ENCODE data around the gene MUC2.

The MUC2 gene

DNA sequence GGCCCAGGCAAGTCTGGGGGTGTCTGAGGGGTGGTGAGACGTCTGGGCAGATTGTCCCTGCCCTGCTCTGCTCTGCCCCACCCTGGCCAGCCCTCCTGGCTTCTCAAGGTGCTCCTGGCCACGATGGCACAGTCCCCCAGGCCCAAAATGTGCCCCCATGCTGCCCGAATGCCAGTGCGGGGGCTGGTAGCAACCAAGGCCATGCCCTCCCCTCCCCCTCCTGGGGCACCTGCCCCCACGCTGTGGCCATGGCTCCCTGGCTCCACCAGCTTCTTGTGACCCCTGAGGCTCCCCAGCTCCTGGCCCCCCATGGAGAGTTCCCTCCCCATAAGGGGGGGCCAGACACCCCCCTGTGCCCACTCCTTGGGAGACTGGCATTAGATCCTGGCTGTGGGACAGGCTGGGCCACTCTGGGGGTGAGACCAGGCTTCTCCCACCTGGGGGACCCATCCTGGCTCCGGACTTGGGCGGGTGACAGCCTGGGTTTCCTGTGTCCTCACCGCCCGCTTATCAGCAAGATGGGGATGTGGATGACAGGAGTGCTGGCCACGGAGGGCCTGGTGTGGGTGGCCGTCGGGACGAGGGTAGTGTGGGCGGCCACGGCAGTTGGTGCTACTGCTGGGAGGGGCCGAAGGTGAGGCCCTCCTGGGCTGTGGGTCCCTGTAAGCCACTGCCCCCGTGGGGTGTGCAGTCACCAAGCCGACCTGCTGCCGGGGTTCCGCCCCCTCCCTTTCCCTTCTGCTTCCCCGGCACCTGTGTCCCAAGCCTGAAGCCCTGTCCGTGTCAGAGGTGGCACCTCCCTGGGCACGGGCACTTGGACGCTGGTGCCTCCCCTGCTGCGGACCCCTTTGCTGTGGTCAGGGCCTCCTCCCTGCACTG is 22.3 kb upstream of the MUC2 start:
- DNase-seq = no peak

DNA sequence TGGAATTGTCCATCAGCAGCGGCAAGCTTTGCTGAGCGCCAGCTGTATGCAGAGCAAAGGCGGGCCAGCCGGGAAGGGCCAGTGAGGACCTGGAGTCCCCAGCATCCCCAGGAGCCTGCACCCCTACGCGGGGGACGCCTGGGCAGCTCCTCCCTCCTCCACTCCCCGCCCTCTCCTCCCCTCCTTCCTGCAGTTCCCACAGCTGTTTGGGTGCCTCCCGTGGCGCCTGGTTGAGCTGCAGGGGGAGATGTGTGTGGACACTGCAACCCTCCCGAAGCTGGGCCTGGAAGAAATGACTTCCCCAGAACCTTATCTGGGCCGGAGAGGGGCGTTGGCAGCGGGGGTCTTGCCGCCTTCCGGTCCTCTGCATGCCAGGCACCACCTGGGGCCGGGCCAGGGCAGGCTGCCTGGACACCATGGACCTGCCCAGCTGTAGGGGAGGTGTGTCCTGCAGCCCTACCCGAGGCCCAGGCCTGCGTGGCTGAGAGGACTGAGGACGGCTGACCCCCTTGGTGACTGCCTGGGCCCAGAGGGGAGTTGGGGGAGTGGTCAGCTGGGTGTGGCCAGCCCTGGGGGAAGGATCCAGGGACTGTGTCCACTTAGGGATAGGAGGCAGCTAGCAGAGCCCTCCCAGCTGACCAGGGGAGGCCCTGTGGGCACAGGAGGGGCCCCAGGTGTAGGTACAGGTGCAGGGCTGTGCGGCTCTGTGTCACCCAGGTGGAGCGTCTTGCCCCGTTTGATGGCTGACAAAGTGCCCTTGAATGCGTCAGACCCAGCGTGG is 21.4 kb upstream of the MUC2 start:
- DNase-seq = no peak

DNA sequence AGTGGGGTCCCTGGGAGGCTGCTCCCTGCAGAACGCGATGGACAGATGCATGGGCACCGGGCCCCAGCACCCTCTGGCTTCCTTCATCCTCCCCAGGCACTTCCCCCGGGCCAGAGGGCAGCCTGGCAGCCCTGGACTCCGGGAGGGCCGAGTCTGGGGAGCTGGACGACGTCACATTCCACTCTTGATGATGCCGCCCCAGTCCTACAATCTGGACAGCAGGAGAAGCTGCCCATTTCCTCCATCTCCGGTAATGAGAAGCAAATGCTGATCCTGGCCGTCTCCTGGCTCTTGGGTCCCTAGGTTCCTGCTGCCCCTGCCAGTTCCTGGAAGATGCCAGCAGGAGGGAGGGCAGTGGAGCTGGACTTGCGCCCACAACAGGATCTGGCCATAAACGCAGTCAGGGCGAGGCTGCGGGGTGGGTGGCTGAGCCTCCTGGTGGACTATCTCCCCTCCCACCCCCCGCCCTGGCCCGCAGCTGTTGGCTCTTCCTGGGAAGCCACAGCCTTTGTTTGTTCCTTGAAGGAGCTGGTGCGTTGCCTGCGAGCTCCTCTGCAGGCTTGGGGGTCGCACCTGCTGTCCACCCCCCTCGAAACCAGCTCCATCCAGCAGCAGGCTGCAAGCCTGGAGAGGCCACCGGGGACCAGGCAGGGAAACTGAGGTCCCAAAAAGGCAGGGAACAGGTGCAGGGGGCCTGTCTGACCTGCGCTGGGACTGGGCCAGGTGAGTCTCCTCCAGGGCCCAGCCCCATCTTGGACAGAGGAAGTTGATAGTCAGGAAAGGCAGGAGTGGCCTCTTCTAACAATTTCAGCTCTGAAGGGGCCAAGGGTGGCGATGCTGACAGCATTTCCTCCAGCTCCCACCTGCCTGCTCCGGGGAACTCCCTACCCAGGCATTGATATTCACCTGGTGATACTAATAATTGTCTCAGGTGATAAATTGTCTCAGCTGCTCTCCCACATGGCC is 20.2 kb upstream of the MUC2 start:
- no peak for DNase-seq

DNA sequence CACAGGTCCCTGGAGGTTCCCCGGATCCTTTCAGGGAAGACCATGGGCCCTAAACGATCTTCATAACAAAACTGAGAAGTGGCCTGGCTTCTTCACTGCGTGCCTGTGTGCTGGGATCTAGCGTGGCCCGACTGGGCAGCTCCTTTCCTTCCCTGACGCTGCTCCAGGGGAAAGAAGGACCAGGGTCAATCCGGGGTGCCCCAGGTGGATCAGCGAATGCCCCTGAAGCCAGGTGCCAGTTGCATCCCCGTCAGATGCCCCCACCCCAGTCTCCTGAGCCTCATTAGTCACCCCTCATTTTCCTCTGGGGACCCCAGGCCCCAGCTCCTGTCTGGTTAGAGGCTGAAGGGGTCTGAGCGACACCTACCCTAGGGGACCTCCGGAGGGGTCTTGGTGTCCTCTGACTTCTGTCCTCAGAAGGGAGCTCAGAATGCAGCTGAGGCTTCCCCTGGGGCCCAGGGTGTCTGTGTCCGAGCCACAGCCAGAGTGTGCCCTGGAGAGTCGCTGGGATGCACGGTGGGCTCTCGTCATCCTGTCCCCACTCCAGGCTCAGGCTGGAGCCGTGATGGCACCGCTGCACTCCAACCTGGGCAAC is 19.5 kb upstream of the MUC2 start:
- no peak for DNase-seq

GRCh38 chr11:1055990-1056771 is 18.5 kb upstream of the MUC2 start:
- no peak for DNase-seq

- DNase-seq = no peak
These were observed 16.9 kb upstream of the MUC2 start for GRCh38 chr11:1057806-1058205.

DNA sequence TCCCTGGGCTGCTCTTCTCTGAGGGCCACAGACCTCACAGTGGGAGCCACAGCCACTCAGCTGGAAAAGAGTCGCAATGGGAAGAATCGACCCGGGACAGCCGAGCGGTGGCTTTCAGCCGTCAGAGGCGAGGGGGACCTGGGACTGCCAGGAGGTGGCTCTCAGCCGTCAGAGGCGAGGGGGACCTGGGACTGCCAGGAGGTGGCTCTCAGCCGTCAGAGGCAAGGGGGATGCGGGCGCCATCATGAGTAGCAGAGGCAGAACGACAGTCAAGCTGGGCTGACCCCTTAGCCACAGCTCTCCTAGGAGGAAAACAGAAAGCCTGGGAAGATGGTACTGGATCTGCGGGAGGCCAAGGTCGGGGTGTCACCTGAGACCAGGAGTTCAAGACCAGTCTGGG is 14.9 kb upstream of the MUC2 start:
- no peak for DNase-seq

DNA sequence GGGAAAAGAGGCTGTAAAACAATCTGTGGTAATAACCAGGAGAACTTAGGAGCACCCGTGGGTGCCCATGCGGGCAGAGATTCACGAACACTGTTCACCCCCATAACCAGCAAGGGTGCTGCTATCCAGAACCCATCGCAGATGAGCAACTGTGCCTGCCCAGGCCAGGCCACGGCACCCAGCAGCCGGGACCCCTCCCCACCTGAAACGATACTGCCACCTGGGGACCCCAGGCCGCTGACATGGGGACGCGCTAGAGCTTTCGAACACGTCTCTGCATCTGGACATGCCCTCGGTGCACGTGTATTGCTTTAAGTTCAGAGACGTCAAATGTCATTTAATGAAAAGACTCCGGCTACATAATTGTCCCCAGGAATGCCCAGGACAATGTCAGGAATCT is 14.3 kb upstream of the MUC2 start:
- DNase-seq = no peak

DNA sequence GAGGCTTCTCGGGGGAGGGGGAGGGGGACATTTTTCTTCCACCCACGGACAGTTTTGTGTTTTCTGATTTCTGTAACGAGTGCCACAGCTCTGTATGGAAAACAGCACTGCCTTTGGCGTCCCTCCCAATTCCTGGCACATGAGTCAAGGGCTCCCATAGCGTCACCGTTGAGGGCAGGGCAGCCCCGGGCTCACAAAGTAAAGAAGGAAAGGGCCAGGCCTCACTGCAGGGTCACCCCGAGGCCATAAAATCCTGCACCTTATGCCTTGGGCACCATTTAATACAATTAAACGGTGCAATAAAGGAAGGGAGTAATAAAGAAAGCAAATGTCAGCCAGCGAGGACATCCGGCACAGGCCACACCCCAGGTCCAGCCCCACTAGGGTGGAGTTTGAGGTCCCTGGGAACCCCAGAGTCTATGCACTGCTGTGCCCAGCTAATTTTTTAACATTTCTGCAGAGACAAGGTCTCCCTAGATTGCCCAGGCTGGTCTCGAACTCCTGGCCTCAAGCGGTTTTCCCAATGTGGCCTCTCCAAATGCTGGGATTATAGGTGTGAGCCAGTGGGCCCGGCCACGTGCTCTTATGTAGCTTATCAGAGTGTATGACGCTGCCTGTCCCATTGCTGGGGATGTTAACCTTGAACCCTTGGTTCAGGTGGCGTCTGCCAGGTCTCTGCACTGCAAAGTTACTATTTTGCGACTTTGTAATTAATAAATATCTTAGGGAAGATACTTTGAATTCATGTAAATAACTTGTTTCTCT is 13.6 kb upstream of the MUC2 start:
- DNase-seq = no peak

GRCh38 chr11:1062075-1062820 is 12.4 kb upstream of the MUC2 start:
- DNase-seq = no peak

DNA sequence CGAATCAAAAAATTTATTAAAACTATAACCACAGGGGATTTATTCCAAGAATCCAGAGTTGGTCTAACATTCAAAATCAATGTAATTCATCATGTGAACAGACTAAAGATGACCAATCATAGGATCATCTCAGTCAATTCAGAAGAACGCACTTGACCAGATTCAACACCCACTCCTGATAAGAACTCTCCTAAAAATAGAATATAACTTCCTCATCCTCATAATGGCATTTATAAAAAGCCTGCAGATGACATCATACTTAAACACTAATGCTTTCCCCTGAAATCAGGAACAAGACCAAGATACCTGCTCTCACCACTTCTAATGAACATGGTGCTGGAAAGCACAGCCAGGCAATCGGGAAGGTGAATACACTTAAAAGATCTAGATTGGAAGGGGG is 10.5 kb upstream of the MUC2 start:
- no peak for DNase-seq

DNA sequence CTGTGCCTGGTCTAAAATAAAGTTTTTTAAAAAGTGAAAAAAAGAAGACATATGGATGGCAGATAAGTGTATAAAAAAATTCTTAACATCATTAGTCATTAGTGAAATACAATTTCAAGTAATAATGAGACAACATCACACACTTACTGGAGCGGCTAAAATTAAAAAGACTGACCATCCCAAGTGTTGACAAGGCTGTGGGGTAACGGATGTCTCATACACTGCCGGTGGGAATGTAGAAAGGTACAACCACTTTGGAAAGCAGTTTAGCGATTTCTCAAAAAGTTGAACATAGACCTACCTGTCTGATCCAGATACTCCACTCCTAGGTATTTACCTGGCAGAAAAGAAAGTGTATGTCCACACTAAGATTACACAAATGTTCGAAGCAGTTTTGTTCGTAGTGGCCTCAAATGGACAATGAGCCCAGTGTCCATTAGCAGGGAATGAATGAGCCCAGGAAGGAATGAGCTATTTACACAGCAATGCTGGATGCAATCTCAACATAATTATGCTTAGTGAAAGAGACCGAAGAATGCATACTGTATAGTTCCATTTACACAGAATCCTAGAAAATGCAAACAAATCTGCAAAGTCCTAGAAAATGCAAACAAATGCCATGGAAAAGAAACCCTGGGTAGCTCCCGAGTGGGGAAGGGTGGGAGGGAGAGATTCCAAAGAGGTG is 6.7 kb upstream of the MUC2 start:
- DNase-seq = no peak

DNA sequence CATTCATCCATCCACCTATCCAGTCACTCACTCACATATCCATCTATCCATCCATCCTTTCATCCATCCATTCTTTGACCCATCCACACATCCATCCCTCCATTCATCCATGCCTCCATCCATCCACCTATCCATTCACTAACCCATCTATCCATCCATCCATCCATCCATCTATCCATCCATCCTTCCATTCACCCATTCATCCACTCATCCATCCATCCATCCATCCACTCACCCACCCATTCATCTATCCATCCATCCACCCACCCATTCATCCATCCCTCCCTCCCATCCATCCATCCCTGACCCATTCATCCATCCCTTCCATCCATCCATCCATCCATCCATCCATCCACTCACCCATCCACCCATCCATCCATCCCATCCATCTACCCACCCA is 4.9 kb upstream of the MUC2 start:
- DNase-seq = no peak

- no peak for DNase-seq
These were observed 3.8 kb upstream of the MUC2 start for GRCh38 chr11:1070594-1071462.

DNA sequence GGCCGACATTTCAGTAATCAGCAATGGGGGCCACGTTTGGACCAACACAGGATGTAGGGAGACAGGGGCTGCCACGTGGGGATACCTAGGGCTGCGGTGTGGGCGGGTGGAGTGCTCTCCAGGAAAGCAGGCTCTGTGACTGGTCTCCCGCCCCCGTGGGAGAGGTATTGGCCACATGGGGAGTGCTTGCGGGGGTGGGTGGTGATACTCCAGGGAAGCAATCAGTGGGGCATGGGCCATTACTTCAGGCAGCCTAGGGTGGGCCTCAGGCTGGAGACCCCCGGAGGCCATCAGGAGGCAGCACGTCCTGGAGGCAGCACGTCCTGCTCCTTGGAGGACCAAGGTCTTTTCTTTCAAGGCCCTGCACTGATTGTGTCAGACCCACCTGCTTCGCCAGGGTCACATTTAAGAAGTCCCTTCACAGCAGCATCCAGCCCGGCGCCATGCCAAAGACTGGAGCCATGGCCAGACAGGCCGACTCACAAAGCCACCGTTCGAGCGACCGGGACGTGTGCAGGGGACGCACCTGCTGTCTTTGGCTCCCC is 3.0 kb upstream of the MUC2 start:
- DNase-seq = no peak

DNA sequence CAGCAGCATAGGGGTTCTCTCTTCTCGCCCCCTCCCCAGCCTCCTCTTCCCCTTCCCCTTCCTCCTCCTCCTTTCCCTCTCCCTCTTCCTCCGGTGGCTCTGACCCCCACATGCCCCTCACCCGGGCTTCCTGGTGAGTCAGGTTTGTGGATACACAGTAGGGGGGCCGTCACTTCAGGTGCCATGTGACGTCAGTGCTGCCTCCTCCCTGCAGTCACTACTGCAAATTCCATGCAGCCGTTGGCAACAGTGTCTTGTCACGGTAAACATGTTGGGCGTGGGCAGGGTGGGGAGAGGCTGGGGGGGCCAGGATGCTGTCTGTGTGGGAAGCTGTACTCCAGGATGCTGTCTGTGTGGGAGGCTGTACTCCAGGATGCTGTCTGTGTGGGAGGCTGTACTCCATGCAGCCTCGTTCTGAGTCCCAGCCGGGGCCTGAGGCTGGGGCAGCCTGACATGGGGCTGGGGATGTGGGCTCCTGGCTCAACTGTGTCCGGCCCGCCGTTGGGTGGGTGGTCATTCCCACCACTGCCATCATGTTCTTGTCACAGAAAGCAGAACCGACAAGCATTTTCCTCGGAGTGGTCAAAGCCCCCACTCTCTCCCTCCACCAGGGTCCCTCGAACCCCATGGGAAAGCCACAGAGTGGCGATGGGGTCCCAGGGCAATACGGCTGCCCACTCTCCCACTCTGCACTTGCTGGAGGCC is 2.4 kb upstream of the MUC2 start:
- DNase-seq = no peak

DNA sequence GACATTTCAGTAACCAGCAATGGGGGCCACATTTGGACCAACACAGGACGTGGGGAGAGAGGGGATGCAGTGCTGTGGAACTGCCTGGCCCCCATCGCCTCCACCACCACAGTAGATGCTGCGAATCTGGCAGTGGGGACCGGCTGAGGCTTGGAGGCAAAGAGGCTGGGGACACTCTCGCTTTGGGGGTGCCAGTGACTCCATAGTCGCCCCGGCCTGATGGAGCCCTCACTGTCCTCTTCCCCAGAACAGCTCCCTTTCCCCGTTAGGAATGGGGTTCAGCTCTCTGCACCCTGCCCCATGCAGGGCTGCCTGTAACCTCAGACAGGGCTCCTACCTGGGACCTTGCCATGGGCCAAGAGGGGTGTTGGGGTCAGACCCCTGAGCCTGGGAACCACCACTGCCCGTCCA is 1.8 kb upstream of the MUC2 start:
- no peak for DNase-seq

DNA sequence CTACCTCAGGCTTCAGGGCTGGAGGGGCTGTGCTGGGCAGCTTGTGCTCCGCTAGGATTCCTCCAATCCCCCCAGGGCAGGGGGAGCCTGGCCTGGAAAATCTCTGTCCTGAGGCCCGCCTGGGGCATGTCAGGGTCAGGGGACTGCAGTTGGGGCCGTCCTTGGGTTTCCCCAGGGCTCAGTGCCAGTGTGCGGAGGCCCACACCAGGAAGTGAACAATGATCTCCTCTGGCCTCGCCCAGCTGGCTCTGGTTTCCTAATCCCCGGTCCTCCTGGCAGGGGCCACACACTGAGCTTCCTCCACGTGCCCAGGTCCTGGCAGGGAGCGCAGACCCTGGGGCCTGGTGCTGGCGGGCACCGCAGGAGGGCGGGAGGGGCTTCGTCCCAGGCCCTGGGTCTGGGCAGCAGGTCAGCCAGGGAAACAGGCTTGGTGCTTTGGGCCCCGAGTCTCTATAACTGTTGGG is 1.4 kb upstream of the MUC2 start:
- DNase-seq = no peak

Measured in stimulated activated naive CD4-positive, alpha-beta T cell treated with Interleukin-2 at 50 U/mL for 16 hours (primary cell).